Adipose tissue (tissue), 3 donors: ENCODE measurements around the gene NFATC2. TPM values are rescaled to one million over a fixed set of nuclear protein-coding genes. Genes with fewer than 3 reads are reported as not detected.
"Not testable (repeated sequence)": the region's sequence is repeated elsewhere in the genome, so short reads cannot be mapped to it uniquely, and the experiment has no call there.

ENCODE experiments used
- H3K27ac ChIP-seq: one replicate; pipeline ENCODE4 v1.5.1; 2013; ENCODE audit warnings: low read depth, low read length
- WGBS, 3 donors: extraction: QIAGEN DNeasy Blood & Tissue Kit; methylation state at CpG; one replicate each; pipeline ENCODE4 v1.1.7; 2013; 5-methylcytosine and 5-hydroxymethylcytosine counted together
- polyA plus RNA-seq, 3 donors: library from polyadenylated mRNA; stranded (reverse); fragments of 200-250 nt; gene quantifications; one replicate each; pipeline ENCODE4 v1.2.3, GENCODE V29; 2013
- donor health status: healthy with polysubstance abuse.
- donor health status: Bipolar disorder and iron deficiency.
- donor health status: healthy.

NFATC2 gene
- polyA plus RNA-seq, 3 donors = 1.0 to 6.8 (median 2.2) TPM

GRCh38 chr20:51489611-51490010 is 52.9 kb downstream of the NFATC2 start:
- no peak overlapping the region for H3K27ac ChIP-seq
- 94 to 95% (median 95%) methylated on average over 7 of the region's 7 CpGs for WGBS, 3 donors

- 87 to 92% (median 91%) methylated on average over 5 of the region's 5 CpGs for WGBS, 3 donors
Measured at GRCh38 chr20:51488331-51488730, 54.2 kb downstream of the NFATC2 start.

GRCh38 chr20:51487565-51488268 is 54.8 kb downstream of the NFATC2 start:
- H3K27ac ChIP-seq = no peak overlapping the region
- WGBS, 3 donors = 77 to 90% (median 81%) methylated on average over 20 of the region's 20 CpGs

More at GRCh38 chr20:51488331-51488730, 54.2 kb downstream of the NFATC2 start:
- H3K27ac ChIP-seq = no peak overlapping the region

- WGBS, 3 donors = 77 to 94% (median 84%) methylated on average over 7 of the region's 7 CpGs
- no peak overlapping the region for H3K27ac ChIP-seq
Measured at GRCh38 chr20:51487076-51487475, 55.4 kb downstream of the NFATC2 start.

- 76 to 89% (median 87%) methylated on average over 11 to 12 of the region's 12 CpGs for WGBS, 3 donors
Measured at GRCh38 chr20:51486197-51487005, 56.1 kb downstream of the NFATC2 start.

GRCh38 chr20:51484831-51485230 is 57.7 kb downstream of the NFATC2 start:
- WGBS, 3 donors = 97 to 98% (median 98%) methylated on average over 4 of the region's 4 CpGs
- H3K27ac ChIP-seq = no peak overlapping the region

More at GRCh38 chr20:51486197-51487005, 56.1 kb downstream of the NFATC2 start:
- H3K27ac ChIP-seq = no peak overlapping the region

GRCh38 chr20:51484141-51484815 is 58.2 kb downstream of the NFATC2 start:
- WGBS, 3 donors = 86 to 90% (median 90%) methylated on average over 16 of the region's 16 CpGs
- no peak overlapping the region for H3K27ac ChIP-seq

- no peak overlapping the region for H3K27ac ChIP-seq
- 85 to 93% (median 92%) methylated on average over 15 of the region's 15 CpGs for WGBS, 3 donors
Measured at GRCh38 chr20:51482836-51483473, 59.6 kb downstream of the NFATC2 start.

- H3K27ac ChIP-seq = no peak overlapping the region
- WGBS, 3 donors = 48 to 67% (median 57%) methylated on average over 17 of the region's 17 CpGs
Measured at GRCh38 chr20:51481341-51481914, 61.1 kb downstream of the NFATC2 start.

GRCh38 chr20:51480507-51481270 is 61.8 kb downstream of the NFATC2 start:
- WGBS, 3 donors = 82 to 87% (median 85%) methylated on average over 14 of the region's 14 CpGs
- no peak overlapping the region for H3K27ac ChIP-seq

- not testable (repeated sequence) for H3K27ac ChIP-seq
- 75% methylated on average over 1 of the region's 1 CpG; no CpG with 5 or more reads in 2 of the 3 donors for WGBS, 3 donors
Measured at GRCh38 chr20:51476106-51476505, 66.4 kb downstream of the NFATC2 start.

- H3K27ac ChIP-seq = no peak overlapping the region
- 90 to 96% (median 95%) methylated on average over 19 of the region's 19 CpGs for WGBS, 3 donors
Measured at GRCh38 chr20:51473771-51474170, 68.7 kb downstream of the NFATC2 start.

- H3K27ac ChIP-seq = no peak overlapping the region
- 96 to 97% (median 97%) methylated on average over 4 of the region's 4 CpGs for WGBS, 3 donors
Measured at GRCh38 chr20:51473256-51473655, 69.3 kb downstream of the NFATC2 start.

- 89 to 97% (median 95%) methylated on average over 3 of the region's 3 CpGs for WGBS, 3 donors
Measured at GRCh38 chr20:51470907-51471411, 71.6 kb downstream of the NFATC2 start.

GRCh38 chr20:51470499-51470820 is 72.1 kb downstream of the NFATC2 start:
- WGBS, 3 donors = 65 to 91% (median 90%) methylated on average over 5 of the region's 5 CpGs

More at GRCh38 chr20:51470907-51471411, 71.6 kb downstream of the NFATC2 start:
- H3K27ac ChIP-seq = no peak overlapping the region

GRCh38 chr20:51469578-51470498 is 72.7 kb downstream of the NFATC2 start:
- no peak overlapping the region for H3K27ac ChIP-seq
- WGBS, 3 donors = 50 to 85% (median 84%) methylated on average over 11 of the region's 11 CpGs

More at GRCh38 chr20:51470499-51470820, 72.1 kb downstream of the NFATC2 start:
- H3K27ac ChIP-seq = no peak overlapping the region
